H1 (cell line): ENCODE measurements around the gene MYRIP. TPM values are rescaled to one million over a fixed set of nuclear protein-coding genes. Genes with fewer than 3 reads are reported as not detected.

Experiments
- CTCF ChIA-PET: fragments of 300-600 bp; sonication (Branson Sonifier 250); formaldehyde crosslinking; loops from one replicate; lab custom pipeline; 2021; ENCODE audit not compliant: partially characterized antibody; lab: Charles Lee
- POLR2A ChIA-PET: fragments of 300-600 bp; sonication (Branson Sonifier 250); formaldehyde crosslinking; loops from one replicate; lab custom pipeline; 2021; ENCODE audit warnings: inconsistent platforms; ENCODE audit not compliant: partially characterized antibody; lab: Charles Lee
- DNase-seq, 2 experiments: peaks; one replicate each; pipeline versions ENCODE4 v3.0.0 to v3.0.0-alpha.2; 2010 to 2022; ENCODE audit warnings: low spot score in 2 of 2, low read depth in 1 of 2, mixed read lengths in 1 of 2
- FAIRE-seq: peaks from 2 replicates; lab custom pipeline; 2011; peaks lifted over from hg19 to GRCh38; lab: Jason Lieb, UNC
- H2AFZ ChIP-seq: 2 replicates; pipeline ENCODE4 v1.8.1; 2012; ENCODE audit warnings: low read length, inconsistent platforms
- H2AK5ac ChIP-seq: 2 replicates; pipeline ENCODE4 v1.6.1; 2013; ENCODE audit warnings: low read depth, low read length
- H2BK120ac ChIP-seq: replicated peaks from 2 replicates; pipeline ENCODE3; 2013; ENCODE audit warnings: low read depth, low read length, inconsistent platforms
- H2BK12ac ChIP-seq: 2 replicates; pipeline ENCODE4 v1.6.1; 2013; ENCODE audit warnings: low read depth, low read length
- H2BK15ac ChIP-seq: 2 replicates; pipeline ENCODE4 v1.6.1; 2013; ENCODE audit warnings: low read length
- H2BK20ac ChIP-seq: 2 replicates; pipeline ENCODE4 v1.6.1; 2013; ENCODE audit warnings: low read length
- H2BK5ac ChIP-seq: 2 replicates; pipeline ENCODE4 v1.6.1; 2013; ENCODE audit warnings: low read depth, low read length
- H3K14ac ChIP-seq: 2 replicates; pipeline ENCODE4 v1.6.1; 2013; ENCODE audit warnings: inconsistent platforms; ENCODE audit not compliant: insufficient read length
- H3K18ac ChIP-seq: 2 replicates; pipeline ENCODE4 v1.6.1; 2013; ENCODE audit warnings: low read length; ENCODE audit errors: extremely low read depth
- H3K23ac ChIP-seq: 2 replicates; pipeline ENCODE4 v1.6.1; 2013; ENCODE audit warnings: inconsistent platforms; ENCODE audit not compliant: insufficient read length
- H3K23me2 ChIP-seq: 2 replicates; pipeline ENCODE4 v1.6.1; 2013; ENCODE audit warnings: low read depth, low read length
- H3K27ac ChIP-seq: 2 replicates; pipeline ENCODE4 v1.6.1; 2011; ENCODE audit warnings: low read depth, low read length, inconsistent platforms
- H3K27me3 ChIP-seq, 4 experiments: replicated peaks in 1 of 4; 1 replicate in 1 of 4; 2 replicates in 3 of 4; pipeline versions ENCODE4 v1.6.1 to v1.8.1; 2011 to 2013; ENCODE audit warnings: low read length in 3 of 4, mild to moderate bottlenecking in 3 of 4, inconsistent platforms in 2 of 4, mixed read lengths in 2 of 4, moderate library complexity in 1 of 4; ENCODE audit not compliant: control insufficient read depth in 3 of 4, insufficient read depth in 3 of 4; ENCODE audit errors: extremely low read depth in 1 of 4
- H3K36me3 ChIP-seq, 4 experiments: 2 replicates each; pipeline versions ENCODE4 v1.6.1 to v1.8.1; 2011 to 2013; ENCODE audit warnings: mild to moderate bottlenecking in 4 of 4, low read length in 3 of 4, moderate library complexity in 2 of 4, control low read depth in 1 of 4, inconsistent platforms in 1 of 4; ENCODE audit not compliant: insufficient read depth in 4 of 4, control insufficient read depth in 2 of 4
- H3K4ac ChIP-seq: replicated peaks from 2 replicates; pipeline ENCODE3; 2013; ENCODE audit warnings: low read length, low read depth, mixed read lengths, inconsistent platforms; ENCODE audit not compliant: insufficient read length
- H3K4me1 ChIP-seq, 4 experiments: replicated peaks in 1 of 4; 1 replicate in 1 of 4; 2 replicates in 3 of 4; pipeline versions ENCODE4 v1.6.1 to v1.8.1; 2011 to 2013; ENCODE audit warnings: low read length in 3 of 4, inconsistent platforms in 2 of 4, mixed read lengths in 1 of 4; ENCODE audit not compliant: insufficient read depth in 4 of 4, control insufficient read depth in 3 of 4
- H3K4me2 ChIP-seq, 2 experiments: 2 replicates each; pipeline versions ENCODE4 v1.6.1 to v1.8.1; 2011 to 2013; ENCODE audit warnings: low read depth in 2 of 2, low read length in 2 of 2, control low read depth in 1 of 2, inconsistent platforms in 1 of 2, mild to moderate bottlenecking in 1 of 2; ENCODE audit not compliant: insufficient read depth in 1 of 2
- H3K4me3 ChIP-seq, 4 experiments: fragments of 200-600, 300-600 bp in 1 of 4; sonication (generic), shearing (Covaris generic), sonication (Bioruptor Twin) in 1 of 4; 2 replicates each; pipeline versions ENCODE4 v1.5.1 to v1.8.1; 2011 to 2016; ENCODE audit warnings: low read length in 4 of 4, low read depth in 3 of 4, control low read depth in 2 of 4, inconsistent platforms in 2 of 4, mild to moderate bottlenecking in 2 of 4, mixed read lengths in 1 of 4, moderate library complexity in 1 of 4; ENCODE audit not compliant: insufficient read depth in 2 of 4; ENCODE audit errors: extremely low read depth in 1 of 4
- H3K56ac ChIP-seq: replicated peaks from 2 replicates; pipeline ENCODE3; 2013; ENCODE audit warnings: low read depth, mild to moderate bottlenecking, mixed read lengths, low read length, inconsistent platforms; ENCODE audit not compliant: insufficient read length
- H3K79me1 ChIP-seq: 2 replicates; pipeline ENCODE4 v1.6.1; 2013; ENCODE audit warnings: low read depth, low read length, control low read depth
- H3K79me2 ChIP-seq, 2 experiments: 2 replicates each; pipeline versions ENCODE4 v1.6.1 to v1.8.1; 2012 to 2013; ENCODE audit warnings: low read length in 2 of 2, mild to moderate bottlenecking in 2 of 2, inconsistent platforms in 1 of 2; ENCODE audit not compliant: insufficient read depth in 2 of 2, control insufficient read depth in 1 of 2
- H3K9ac ChIP-seq, 4 experiments: replicated peaks in 1 of 4; 1 replicate in 1 of 4; 2 replicates in 3 of 4; pipeline versions ENCODE4 v1.6.1 to v1.8.1; 2011 to 2013; ENCODE audit warnings: low read depth in 3 of 4, low read length in 3 of 4, control low read depth in 2 of 4, mild to moderate bottlenecking in 2 of 4, moderate library complexity in 2 of 4, inconsistent platforms in 1 of 4; ENCODE audit errors: extremely low read depth in 1 of 4
- H3K9me3 ChIP-seq, 2 experiments: 2 replicates each; pipeline versions ENCODE4 v1.6.1 to v1.8.1; 2012 to 2013; ENCODE audit warnings: mild to moderate bottlenecking in 2 of 2, moderate library complexity in 2 of 2, control low read depth in 1 of 2, inconsistent platforms in 1 of 2, low read depth in 1 of 2, low read length in 1 of 2, mixed read lengths in 1 of 2; ENCODE audit not compliant: insufficient read depth in 2 of 2
- H4K20me1 ChIP-seq, 2 experiments: replicated peaks in 1 of 2; 2 replicates each; pipeline versions ENCODE3 to v1.8.1; 2011 to 2013; ENCODE audit warnings: inconsistent platforms in 2 of 2, low read length in 2 of 2, mild to moderate bottlenecking in 1 of 2; ENCODE audit not compliant: insufficient read depth in 2 of 2, control insufficient read depth in 1 of 2
- H4K5ac ChIP-seq: 2 replicates; pipeline ENCODE4 v1.6.1; 2013; ENCODE audit warnings: low read length, low read depth, mixed read lengths, inconsistent platforms; ENCODE audit not compliant: insufficient read length
- H4K8ac ChIP-seq: 2 replicates; pipeline ENCODE4 v1.8.0; 2013; ENCODE audit warnings: mild to moderate bottlenecking, moderate library complexity, low read length, inconsistent platforms; ENCODE audit not compliant: insufficient read depth; ENCODE audit errors: extremely low read depth
- H4K91ac ChIP-seq: replicated peaks from 2 replicates; pipeline ENCODE3; 2013; ENCODE audit warnings: low read length, mixed read lengths, inconsistent platforms; ENCODE audit not compliant: insufficient read length
- CREB1 ChIP-seq: IDR thresholded peaks from 2 replicates; pipeline ENCODE4 v1.6.1; 2012; ENCODE audit warnings: inconsistent platforms
- FOSL1 ChIP-seq: IDR thresholded peaks from 2 replicates; pipeline ENCODE4 v1.6.1; 2011; ENCODE audit warnings: mild to moderate bottlenecking, low read depth, low read length, moderate library complexity; ENCODE audit not compliant: insufficient read depth
- RBBP5 ChIP-seq: IDR thresholded peaks from 2 replicates; pipeline ENCODE4 v1.7.1; 2012; ENCODE audit warnings: low read depth, mild to moderate bottlenecking, inconsistent platforms, low read length, moderate library complexity, borderline replicate concordance
- RFX5 ChIP-seq: IDR thresholded peaks from 2 replicates; pipeline ENCODE4 v1.6.1; 2011; ENCODE audit warnings: low read depth, low read length, improper control_type of control experiment, borderline replicate concordance
- SAP30 ChIP-seq: fragments of 300-600 bp; sonication (generic); IDR thresholded peaks from 2 replicates; pipeline ENCODE4 v1.7.1; 2012; ENCODE audit warnings: low read length, moderate library complexity, mild to moderate bottlenecking, inconsistent platforms; ENCODE audit not compliant: insufficient read depth, insufficient replicate concordance
- SP2 ChIP-seq: IDR thresholded peaks from 2 replicates; pipeline ENCODE4 v1.6.1; 2012; ENCODE audit warnings: mild to moderate bottlenecking, low read length, inconsistent platforms
- SRF ChIP-seq: IDR thresholded peaks from 2 replicates; pipeline ENCODE4 v1.6.1; 2011; ENCODE audit warnings: mild to moderate bottlenecking, low read depth, low read length, moderate library complexity
- TBP ChIP-seq: IDR thresholded peaks from 2 replicates; pipeline ENCODE4 v1.6.1; 2011; ENCODE audit warnings: low read depth, low read length, improper control_type of control experiment
- TEAD4 ChIP-seq: IDR thresholded peaks from 2 replicates; pipeline ENCODE4 v1.6.1; 2012; ENCODE audit warnings: low read depth, low read length, inconsistent platforms, mixed read lengths
- YY1 ChIP-seq: IDR thresholded peaks from 2 replicates; pipeline ENCODE4 v1.6.1; 2011; ENCODE audit warnings: low read depth, mild to moderate bottlenecking, low read length
- WGBS, 2 experiments: shearing (Covaris generic) in 1 of 2; methylation state at CpG; one replicate each; pipeline versions ENCODE4 v1.1.6 to v1.1.7; 2013 to 2015; ENCODE audit warnings: low lambda C conversion rate in 2 of 2, mixed read lengths in 2 of 2, inconsistent platforms in 1 of 2, low coverage in 1 of 2, missing lambda C conversion rate in 1 of 2; ENCODE audit not compliant: insufficient replicate concordance in 2 of 2, insufficient coverage in 1 of 2, insufficient read length in 1 of 2; ENCODE audit errors: extremely low coverage in 1 of 2, missing lambda C conversion rate in 1 of 2; 5-methylcytosine and 5-hydroxymethylcytosine counted together
- polyA plus RNA-seq, 7 experiments: library from polyadenylated mRNA; depleted of rRNA in 3 of 7; stranded (reverse) in 5 of 7; unstranded in 2 of 7; fragments of >200 nt in 5 of 7; fragments of 200-250 nt in 2 of 7; gene quantifications; 1 replicate in 5 of 7; 2 replicates in 1 of 7; 4 replicates in 1 of 7; pipeline versions ENCODE4 v1.2.1 to v1.2.3, GENCODE V29; 2011 to 2013; ENCODE audit warnings: missing spikeins in 2 of 7, mixed read lengths in 2 of 7
- total RNA-seq: library from RNA; stranded (reverse); fragmentation: NEBNext Ultra II Directional; extraction: Animal tissue kit (Norgen Biotek cat#: 25700); gene quantifications from 2 replicates; pipeline ENCODE4 v1.2.1, GENCODE V29; 2021

The MYRIP gene
- total and polyA plus RNA-seq, 2 of the 8 experiments (the other 6 are each of a cell fraction or from before 2014, with no cell fraction given), result 0.54 to 4.3 TPM

DNA sequence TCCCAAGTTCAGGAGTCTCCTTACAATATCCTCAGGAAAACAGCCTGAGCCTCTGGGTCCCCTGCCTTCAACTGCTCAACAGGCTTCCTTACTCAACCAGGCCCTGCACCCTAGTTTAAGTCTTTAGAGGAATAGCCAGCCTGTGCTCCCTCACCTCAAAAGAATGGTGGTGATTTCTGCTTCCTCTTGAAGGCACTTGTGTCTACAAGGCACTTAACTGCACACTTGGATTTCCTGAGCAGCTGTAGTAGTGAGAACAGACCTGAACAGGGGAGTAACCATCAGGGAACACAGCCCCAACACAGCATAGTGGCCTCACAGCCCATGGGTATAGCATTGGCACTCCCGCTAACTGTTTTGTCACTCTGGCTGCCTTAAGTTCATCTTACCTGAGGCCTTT is 244.3 kb downstream of the MYRIP start:
- Histone ChIP-seq H3K36me3 (no peaks in the 10 kb centered on the region), H4K5ac (no peak overlapping the region), H3K4me3 (no peak overlapping the region), H3K27me3 (peaks cover 0 to 1% (median 0%) of the 10 kb centered on the region in 4 experiments; a peak in 1 of 7 replicates), H2AFZ (no peak overlapping the region), H3K79me1 (no peaks in the 10 kb centered on the region), H3K23me2 (no peaks in the 10 kb centered on the region), H3K4me1 (no peaks in the 10 kb centered on the region), H3K23ac (no peak overlapping the region), H2BK12ac (no peak overlapping the region), H4K8ac (no peak overlapping the region), H3K4me2 (no peak overlapping the region), H3K56ac (no peak overlapping the region), H4K20me1 (no peaks in the 10 kb centered on the region), H4K91ac (no peak overlapping the region), H2AK5ac (no peak overlapping the region; the same call in 1 of the 2 replicates), H3K27ac (no peak overlapping the region), H2BK120ac (no peak overlapping the region), H3K79me2 (no peaks in the 10 kb centered on the region), H2BK20ac (no peak overlapping the region), H3K9ac (no peak overlapping the region), H3K9me3 (0 out of 4 replicates have a peak, but pooled peaks cover 0 to 3% of the 10 kb centered on the region in 2 experiments), H3K18ac (peak overlapping the region; percentile 4; the same call in 1 of the 2 replicates), H3K4ac (no peak overlapping the region), H2BK5ac (no peak overlapping the region), H2BK15ac (no peak overlapping the region), H3K14ac (no peak overlapping the region)
- TF ChIP-seq TEAD4, result no peak
- TF ChIP-seq CREB1, result no peak
- no peak for TF ChIP-seq YY1
- TF ChIP-seq SRF, result no peak
- no peak for TF ChIP-seq SAP30
- no peak for TF ChIP-seq SP2
- no peak for TF ChIP-seq RBBP5
- no peak for TF ChIP-seq RFX5
- no peak for TF ChIP-seq FOSL1
- TF ChIP-seq TBP, result no peak
- WGBS, 2 experiments, result 100% methylated on average over 1 of the region's 1 CpG; no CpG with 5 or more reads in 1 of the 2 experiments
- ChIA-PET POLR2A (no interaction called here), CTCF (interaction anchor here (0.7 kb wide), 1 partner anchor 737 kb away, joined by 3 read pairs; no protein-coding TSS in a partner anchor)
- FAIRE-seq (no peak), DNase-seq (no peak)
